Gastrocnemius medialis (tissue), 4 donors: ENCODE measurements around the gene VAPB.

ENCODE experiments used
- POLR2A ChIP-seq, 2 donors: fragments of 450-650 bp; IDR thresholded peaks; one replicate each; pipeline ENCODE4 v1.6.1; 2017; ENCODE audit warnings: antibody characterized with exemption in 2 of 2, mild to moderate bottlenecking in 2 of 2, moderate library complexity in 2 of 2
- TF ChIP-seq, protein P1 (sequence below), 5 experiments: fragments of 450-650 bp in 3 of 5; fragments of 200-600 bp in 2 of 5; sonication (generic) in 2 of 5; IDR thresholded peaks in 4 of 5; conservative IDR thresholded peaks in 1 of 5; 1 replicate in 4 of 5; 2 replicates in 1 of 5; pipeline ENCODE4 v1.5.1; 2016 to 2019; ENCODE audit warnings: antibody characterized with exemption in 5 of 5, mild to moderate bottlenecking in 3 of 5, moderate library complexity in 3 of 5

DNA sequence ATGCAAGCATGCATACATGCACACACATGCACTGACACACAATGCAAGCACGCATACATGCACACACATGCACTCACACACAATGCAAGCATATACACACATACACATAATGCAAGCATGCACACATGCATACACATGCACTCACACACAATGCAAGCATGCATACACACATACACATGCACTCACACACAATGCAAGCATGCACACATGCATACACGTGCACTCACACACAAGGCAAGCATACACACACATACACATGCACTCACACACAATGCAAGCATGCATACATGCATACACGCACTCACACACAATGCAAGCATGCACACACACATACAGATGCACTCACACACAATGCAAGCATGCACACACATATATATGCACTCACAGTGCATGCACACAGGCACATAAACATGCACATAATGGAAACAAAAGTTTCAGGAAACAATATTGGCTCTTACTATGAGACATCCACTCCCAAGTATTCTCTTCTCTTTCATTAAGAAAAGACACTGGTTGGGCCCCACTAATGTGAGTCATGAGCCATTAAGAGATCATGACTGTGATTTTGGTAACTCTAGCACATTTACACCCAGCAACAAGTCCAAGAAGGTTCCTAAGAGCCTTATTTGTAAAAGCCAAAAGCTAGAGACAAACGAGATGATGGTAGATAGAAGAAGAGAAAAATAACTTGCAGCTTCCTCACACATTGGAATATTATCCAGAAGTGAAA, 103.9 kb downstream of the VAPB start:
- TF ChIP-seq, protein P1, sequence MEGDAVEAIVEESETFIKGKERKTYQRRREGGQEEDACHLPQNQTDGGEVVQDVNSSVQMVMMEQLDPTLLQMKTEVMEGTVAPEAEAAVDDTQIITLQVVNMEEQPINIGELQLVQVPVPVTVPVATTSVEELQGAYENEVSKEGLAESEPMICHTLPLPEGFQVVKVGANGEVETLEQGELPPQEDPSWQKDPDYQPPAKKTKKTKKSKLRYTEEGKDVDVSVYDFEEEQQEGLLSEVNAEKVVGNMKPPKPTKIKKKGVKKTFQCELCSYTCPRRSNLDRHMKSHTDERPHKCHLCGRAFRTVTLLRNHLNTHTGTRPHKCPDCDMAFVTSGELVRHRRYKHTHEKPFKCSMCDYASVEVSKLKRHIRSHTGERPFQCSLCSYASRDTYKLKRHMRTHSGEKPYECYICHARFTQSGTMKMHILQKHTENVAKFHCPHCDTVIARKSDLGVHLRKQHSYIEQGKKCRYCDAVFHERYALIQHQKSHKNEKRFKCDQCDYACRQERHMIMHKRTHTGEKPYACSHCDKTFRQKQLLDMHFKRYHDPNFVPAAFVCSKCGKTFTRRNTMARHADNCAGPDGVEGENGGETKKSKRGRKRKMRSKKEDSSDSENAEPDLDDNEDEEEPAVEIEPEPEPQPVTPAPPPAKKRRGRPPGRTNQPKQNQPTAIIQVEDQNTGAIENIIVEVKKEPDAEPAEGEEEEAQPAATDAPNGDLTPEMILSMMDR (IDR thresholded peaks at IDR 0.05 in 4 of 5, conservative IDR thresholded peaks at IDR 0.05 in 1 of 5), result no peak
- no peak for TF ChIP-seq POLR2A (IDR thresholded peaks at IDR 0.05)
